HG03280 (cell line): ENCODE measurements around the gene MUC22.

Experiments used
- ATAC-seq: cut with Tn5 transposase; IDR thresholded peaks from one replicate; pipeline ENCODE4 v1.9.1; 2021; ENCODE audit warnings: mild to moderate bottlenecking, moderate library complexity; ENCODE audit not compliant: unreplicated experiment

The MUC22 gene

DNA sequence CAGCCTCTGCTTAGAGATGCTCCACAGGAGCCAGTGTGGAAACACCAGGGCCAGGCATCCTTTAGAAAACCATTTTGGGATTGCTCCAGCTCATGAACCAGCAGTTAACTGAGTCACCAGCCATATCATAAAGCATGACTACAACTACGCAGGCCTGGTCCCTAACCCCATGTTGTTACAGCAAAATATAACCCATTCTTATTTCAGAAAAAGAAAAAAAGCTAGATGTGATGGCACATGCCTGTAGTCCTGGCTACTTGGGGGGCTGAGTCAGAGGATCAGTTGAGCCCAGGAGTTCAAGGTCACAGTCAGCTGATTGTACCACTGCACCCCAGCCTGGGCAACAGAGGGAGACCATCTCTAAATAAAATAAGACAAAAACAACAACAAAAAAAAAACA is 65.3 kb downstream of the MUC22 start:
- no peak for ATAC-seq

DNA sequence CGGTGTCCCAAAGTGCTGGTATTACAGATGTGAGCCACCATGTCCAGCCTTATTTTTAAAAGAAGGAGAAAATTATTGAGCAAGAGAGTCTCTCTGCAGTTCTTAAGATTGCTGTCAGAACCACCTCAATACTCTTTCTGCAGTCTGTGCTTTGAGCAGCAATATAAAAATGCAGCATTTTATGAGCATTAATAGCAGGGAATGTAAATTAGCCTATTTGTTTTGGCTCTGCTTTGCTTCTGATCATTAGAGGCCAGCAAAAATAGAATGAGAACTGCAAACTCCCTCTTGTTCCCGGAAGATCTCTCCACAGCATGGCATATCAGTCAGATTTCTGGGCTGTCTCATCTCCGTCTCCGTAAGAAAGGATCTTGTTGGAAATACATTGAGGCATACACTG is 66.3 kb downstream of the MUC22 start:
- ATAC-seq: no peak

GRCh38 chr6:31079656-31080261 is 69.5 kb downstream of the MUC22 start:
- ATAC-seq: no peak

DNA sequence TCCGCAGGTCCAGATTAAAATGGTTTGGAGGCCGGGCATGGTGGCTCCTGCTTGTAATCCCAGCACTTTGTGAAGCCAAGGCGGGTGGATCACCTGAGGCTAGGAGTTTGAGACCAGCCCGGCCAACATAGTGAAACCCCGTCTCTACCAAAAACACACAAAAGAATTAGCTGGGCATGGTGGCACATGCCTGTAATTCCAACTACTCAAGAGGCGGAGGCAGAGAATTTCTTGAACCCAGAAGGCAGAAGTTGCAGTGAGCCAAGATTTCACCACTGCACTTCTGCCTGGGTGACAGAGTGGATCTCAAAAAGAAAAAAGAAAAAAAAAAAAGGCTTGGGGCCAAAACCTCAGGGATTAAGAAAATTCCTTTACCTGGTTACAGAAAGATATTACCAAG is 71.6 kb downstream of the MUC22 start:
- ATAC-seq: no peak

- no peak for ATAC-seq
Observed at GRCh38 chr6:31083742-31084354, 73.6 kb downstream of the MUC22 start.
